WI38 (cell line): Measurements from ENCODE around the gene FCER2.

Source experiments
- H3K4me3 ChIP-seq: 2 replicates; pipeline ENCODE4 v1.5.1; 2011; ENCODE audit warnings: low read depth, mild to moderate bottlenecking, control low read depth, low read length
- TF ChIP-seq, protein P1 (sequence below): IDR thresholded peaks from 2 replicates; pipeline ENCODE4 v1.5.1; 2012; ENCODE audit warnings: low read depth, mild to moderate bottlenecking, control low read depth, low read length

The FCER2 gene

GRCh38 chr19:7682175-7682855, 19.6 kb downstream of the FCER2 start:
- TF ChIP-seq, protein P1, sequence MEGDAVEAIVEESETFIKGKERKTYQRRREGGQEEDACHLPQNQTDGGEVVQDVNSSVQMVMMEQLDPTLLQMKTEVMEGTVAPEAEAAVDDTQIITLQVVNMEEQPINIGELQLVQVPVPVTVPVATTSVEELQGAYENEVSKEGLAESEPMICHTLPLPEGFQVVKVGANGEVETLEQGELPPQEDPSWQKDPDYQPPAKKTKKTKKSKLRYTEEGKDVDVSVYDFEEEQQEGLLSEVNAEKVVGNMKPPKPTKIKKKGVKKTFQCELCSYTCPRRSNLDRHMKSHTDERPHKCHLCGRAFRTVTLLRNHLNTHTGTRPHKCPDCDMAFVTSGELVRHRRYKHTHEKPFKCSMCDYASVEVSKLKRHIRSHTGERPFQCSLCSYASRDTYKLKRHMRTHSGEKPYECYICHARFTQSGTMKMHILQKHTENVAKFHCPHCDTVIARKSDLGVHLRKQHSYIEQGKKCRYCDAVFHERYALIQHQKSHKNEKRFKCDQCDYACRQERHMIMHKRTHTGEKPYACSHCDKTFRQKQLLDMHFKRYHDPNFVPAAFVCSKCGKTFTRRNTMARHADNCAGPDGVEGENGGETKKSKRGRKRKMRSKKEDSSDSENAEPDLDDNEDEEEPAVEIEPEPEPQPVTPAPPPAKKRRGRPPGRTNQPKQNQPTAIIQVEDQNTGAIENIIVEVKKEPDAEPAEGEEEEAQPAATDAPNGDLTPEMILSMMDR, result no peak
- peak overlapping the region; percentile 99 for H3K4me3 ChIP-seq

GRCh38 chr19:7681340-7682174, 20.4 kb downstream of the FCER2 start:
- TF ChIP-seq, protein P1, result peak; percentile 51
- H3K4me3 ChIP-seq, result peak overlapping the region; percentile 99

DNA sequence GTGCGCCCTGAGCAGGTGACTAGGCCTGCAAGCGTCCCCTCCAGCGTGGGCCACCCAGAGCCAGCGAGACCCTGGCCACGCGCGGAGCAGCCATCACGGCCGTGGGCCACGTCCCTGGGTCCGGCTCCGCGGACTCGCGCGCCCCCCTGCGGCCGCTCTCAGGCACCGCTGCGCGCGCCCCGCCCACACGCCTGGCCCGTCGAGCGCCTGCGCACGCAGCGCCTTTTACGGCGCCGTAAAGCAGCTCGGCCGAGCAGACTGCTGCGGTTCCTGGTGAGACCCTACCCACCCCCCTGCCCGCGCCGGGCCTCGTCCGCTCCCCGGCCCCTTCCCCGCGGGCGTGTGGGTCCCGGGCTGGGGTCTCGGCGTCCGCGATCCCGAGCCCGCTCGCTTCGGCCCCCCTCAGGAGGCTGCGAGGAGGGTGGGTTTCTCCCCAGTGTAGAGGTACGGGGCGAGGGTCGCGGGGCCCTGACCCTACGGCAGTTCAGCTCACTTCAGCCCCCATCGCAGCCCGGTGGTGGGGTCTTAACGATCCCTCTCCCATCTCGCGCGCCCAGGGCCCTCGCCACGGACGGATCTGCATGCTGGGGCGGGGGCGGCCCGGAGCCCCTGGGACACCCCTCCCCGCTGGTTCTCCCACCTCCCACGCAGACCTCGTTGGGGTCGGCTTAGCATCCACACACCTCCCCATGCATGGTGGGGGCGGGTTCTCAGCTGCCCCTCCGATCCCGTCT, 21.2 kb downstream of the FCER2 start, which contains the start of gene TRAPPC5:
TSS of gene TRAPPC5 (plus strand) at position 228 of the 734 bp plus-strand sequence. CDS start 1,421 bp downstream, outside the sequence.
- TF ChIP-seq, protein P1, result peak; percentile 54
- peak within 1 kb of the TSS; percentile 99 for H3K4me3 ChIP-seq

GRCh38 chr19:7679771-7680605, 21.9 kb downstream of the FCER2 start:
- peak overlapping the region; percentile 99 for H3K4me3 ChIP-seq
- TF ChIP-seq, protein P1, result no peak

DNA sequence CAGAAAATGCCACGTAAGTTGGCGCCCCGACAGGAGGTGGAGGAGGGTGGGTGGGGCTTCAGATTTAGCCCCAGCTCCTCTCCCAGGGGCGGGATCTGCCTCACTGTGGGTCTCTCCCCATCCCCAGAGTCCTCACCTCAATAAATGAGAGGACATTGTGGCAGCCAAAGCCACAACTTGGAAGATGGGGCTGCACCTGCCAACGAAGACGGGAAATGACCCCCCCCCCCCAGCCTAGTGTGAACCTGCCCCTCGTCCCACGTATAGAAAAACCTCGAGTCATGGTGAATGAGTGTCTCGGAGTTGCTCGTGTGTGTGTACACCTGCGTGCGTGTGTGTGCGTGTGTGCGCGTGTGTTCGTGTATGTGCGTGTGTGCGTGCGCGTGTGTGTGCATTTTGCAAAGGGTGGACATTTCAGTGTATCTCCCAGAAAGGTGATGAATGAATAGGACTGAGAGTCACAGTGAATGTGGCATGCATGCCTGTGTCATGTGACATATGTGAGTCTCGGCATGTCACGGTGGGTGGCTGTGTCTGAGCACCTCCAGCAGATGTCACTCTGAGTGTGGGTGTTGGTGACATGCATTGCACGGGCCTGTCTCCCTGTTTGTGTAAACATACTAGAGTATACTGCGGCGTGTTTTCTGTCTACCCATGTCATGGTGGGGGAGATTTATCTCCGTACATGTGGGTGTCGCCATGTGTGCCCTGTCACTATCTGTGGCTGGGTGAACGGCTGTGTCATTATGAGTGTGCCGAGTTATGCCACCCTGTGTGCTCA, 22.8 kb downstream of the FCER2 start:
- TF ChIP-seq, protein P1, result no peak
- no peak overlapping the region for H3K4me3 ChIP-seq
